GM21576 (cell line): ENCODE measurements around the gene PPP1R3D.
A peak's percentile ranks its signal among the peaks of the same experiment; 100 is the strongest.
"Not testable (repeated sequence)": the region's sequence is repeated elsewhere in the genome, so short reads cannot be mapped to it uniquely, and the experiment has no call there.

Experiments
- ATAC-seq: cut with Tn5 transposase; IDR thresholded peaks from one replicate; pipeline ENCODE4 v1.9.1; 2021; ENCODE audit warnings: mild to moderate bottlenecking, moderate library complexity; ENCODE audit not compliant: unreplicated experiment

PPP1R3D gene, protein sequence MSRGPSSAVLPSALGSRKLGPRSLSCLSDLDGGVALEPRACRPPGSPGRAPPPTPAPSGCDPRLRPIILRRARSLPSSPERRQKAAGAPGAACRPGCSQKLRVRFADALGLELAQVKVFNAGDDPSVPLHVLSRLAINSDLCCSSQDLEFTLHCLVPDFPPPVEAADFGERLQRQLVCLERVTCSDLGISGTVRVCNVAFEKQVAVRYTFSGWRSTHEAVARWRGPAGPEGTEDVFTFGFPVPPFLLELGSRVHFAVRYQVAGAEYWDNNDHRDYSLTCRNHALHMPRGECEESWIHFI

DNA sequence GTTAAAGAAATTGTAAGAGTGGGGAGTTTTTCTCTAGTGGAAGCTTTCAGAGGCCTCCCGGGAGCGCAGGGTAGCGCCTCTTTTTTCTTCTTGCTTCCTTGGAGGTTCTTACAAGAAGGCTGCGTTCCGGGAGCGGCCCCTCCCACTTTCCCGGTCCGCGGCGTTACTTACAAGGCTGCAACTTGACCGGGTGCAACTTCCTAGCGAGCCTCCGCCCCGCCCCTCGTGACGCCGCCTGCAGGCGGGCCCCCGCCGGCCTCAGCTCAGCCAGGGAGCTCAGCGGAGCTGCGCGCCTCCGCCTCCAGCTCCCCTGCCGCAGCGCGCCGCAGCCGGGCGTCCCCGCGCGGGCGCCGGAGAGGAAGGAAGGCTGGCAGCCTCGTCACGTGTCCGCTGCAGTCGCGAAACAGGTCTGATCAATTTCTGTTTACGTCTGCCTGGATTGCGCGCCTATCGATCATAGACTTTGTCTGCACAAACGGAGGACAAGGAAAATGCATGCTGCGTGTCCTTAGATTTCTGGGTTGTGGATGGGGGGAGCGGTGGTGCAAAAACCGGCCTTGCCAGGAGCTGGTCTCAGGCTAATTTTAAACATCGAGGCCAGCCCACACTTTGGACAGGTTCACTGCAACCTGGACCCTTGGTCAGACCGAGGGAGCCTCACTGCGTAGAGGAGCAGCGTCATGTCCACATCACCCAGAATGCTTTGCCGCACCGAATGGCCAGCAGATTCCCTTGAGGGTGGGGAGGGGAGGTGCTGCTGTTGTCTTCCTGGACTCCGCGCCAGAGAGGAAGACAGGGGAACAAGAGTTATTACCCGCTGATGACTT, at the start of gene PPP1R3D, which contains the start of gene FAM217B:
PPP1R3D (minus strand) TSS at position 177 of the 827 bp plus-strand sequence. CDS start 374 bp downstream, outside the sequence.
FAM217B (plus strand) TSS at position 261 of the 827 bp plus-strand sequence. CDS start 3,555 bp downstream, outside the sequence.
- ATAC-seq = peak; percentile 92

DNA sequence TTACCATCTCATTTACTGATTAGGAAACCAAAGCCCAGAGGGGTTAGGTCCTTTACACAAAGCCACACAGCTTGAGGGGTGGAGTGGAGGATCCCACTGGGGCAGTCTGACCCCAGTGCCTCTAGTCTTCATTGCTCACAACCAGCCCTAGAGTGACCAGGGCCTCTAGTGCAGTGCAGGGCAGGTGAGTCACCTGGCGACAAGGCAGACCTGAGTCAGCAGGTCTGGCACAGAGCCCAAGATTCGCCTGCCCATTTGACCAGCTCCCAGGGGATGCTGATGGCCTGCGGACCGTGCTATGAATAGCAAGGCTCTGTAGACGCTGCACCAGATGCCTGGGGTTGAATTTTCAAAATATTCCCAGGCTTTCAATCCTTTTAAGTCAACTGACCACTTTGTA, 48.0 kb upstream of the PPP1R3D start:
- no peak for ATAC-seq

DNA sequence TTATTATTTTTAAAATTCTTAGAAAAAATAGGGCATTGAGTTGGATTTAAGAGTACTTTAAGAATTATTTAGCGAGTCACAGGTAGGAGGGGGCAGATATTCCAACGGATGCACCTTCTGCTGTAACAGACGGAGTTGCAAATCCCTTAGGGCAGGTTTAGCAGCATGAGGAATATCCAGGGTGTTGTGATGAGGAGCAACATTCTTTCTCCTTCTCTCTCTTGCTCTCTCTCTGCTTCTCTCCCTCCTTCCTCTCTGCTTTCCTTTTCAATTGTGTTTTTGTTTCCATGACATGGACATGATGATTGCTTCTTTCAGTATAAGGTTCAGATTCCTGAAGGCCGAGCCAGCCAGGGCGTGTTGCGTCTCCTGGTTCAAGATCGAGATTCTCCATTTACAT, 47.0 kb upstream of the PPP1R3D start:
- ATAC-seq = no peak

- ATAC-seq = no peak
Measured at GRCh38 chr20:59985864-59986263, 45.8 kb upstream of the PPP1R3D start.

- no peak for ATAC-seq
Measured at GRCh38 chr20:59985164-59985563, 45.1 kb upstream of the PPP1R3D start.

DNA sequence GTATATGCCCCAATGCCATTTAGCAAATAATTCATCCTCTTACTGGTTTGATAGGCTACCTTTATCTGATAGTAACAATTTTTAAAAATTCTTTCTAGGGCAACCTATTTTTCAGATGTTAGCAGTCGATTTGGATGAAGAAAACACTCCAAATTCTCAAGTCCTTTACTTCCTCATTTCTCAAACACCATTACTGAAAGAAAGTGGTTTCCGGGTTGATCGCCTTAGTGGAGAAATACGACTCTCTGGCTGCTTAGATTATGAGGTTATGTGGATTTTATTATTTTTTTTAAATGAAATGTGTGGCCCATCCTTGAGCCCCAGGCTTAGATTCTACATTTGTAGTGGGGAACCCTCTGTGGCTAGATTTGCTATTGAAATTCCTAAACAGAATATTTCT, 44.4 kb upstream of the PPP1R3D start:
- ATAC-seq = no peak

DNA sequence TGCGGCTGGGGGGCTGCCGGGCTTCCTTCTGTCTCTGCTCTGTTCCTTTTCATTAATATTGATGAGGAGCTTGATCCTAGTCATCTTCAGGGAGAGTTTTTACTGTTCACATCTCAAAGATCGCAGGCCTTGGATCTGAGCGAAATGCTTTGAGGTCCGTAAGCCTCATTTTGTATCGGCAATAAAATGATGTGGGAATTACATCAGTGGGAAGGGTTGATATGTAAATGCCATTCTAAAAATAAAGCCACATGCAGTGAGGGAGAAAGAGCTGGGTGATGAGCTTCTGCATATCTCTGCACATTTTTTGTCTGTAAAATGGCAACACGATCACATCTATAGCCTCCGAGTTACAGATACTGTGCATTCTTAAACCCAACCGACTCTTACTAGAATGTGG, 43.0 kb upstream of the PPP1R3D start:
- no peak for ATAC-seq

- no peak for ATAC-seq
Measured at GRCh38 chr20:59977086-59977485, 37.0 kb upstream of the PPP1R3D start.

GRCh38 chr20:59976156-59976782, 36.2 kb upstream of the PPP1R3D start:
- no peak for ATAC-seq

GRCh38 chr20:59972037-59972801, 32.1 kb upstream of the PPP1R3D start:
- no peak for ATAC-seq

- ATAC-seq = no peak
Measured at GRCh38 chr20:59971428-59971827, 31.3 kb upstream of the PPP1R3D start.

DNA sequence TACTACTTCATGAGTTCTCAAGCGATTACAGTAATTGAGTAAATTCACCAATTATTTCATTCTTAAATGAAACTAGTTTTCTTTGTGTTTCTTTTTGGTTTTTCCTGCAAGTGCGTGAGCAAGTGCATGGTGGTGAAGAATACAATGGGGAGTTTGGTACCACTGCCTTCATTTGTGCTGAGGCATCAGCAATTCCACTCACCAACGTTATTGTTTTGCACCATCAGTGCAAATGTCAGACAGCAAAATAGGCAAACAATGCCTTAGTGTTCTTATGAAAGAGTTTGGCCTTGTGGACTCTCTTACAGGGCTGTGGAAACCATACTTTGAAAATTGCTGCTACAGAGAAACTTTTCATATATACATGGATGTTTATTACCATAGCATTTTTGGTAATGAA, 26.3 kb upstream of the PPP1R3D start:
- ATAC-seq = no peak

DNA sequence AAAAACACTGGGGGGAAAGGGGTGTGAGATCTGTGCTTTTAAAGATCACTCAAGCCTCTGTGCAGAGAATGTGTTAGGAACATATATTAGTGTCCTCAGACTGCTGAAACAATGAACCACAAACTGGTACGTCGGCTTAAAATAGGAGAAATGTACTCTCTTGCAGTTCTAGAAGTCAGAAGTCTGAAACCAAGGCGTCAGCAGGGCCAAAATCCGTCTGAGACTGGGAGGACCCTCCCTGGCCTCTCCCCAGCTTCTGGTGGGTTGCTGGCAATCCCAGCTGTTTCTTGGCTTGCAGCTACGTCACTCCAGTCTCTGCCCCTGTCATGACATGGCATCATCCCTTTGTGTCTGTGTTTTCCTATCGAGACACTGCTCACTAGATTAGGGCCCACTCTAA, 22.1 kb upstream of the PPP1R3D start:
- no peak for ATAC-seq

DNA sequence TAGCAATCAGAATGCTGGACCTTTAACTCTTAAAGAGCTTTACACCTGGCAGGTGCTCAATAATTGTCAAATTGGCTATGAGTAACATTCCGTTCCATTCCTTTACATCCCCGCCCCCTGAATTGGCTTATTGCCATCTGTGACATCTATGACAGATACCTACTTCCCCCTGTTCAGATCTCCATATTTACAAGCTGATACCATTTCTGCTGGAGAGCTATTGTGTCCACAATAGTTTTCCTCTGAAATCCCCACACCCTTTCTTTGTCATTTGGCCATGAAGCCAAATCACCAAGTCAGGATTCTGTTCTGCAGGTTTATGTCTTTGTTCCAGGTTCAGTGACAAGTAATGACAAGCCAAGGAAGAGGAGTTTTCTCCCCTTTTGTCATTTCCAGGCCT, 21.3 kb upstream of the PPP1R3D start:
- no peak for ATAC-seq

GRCh38 chr20:59958626-59959025, 18.5 kb upstream of the PPP1R3D start:
- no peak for ATAC-seq

GRCh38 chr20:59958123-59958522, 18.0 kb upstream of the PPP1R3D start, which contains the start of gene CDH26:
Gene CDH26, plus strand, starts transcription at chr20:59958423. Its CDS starts 304 bp downstream, at chr20:59958727.
- no peak for ATAC-seq

GRCh38 chr20:59957568-59957967, 17.5 kb upstream of the PPP1R3D start:
- ATAC-seq = not testable (repeated sequence)

DNA sequence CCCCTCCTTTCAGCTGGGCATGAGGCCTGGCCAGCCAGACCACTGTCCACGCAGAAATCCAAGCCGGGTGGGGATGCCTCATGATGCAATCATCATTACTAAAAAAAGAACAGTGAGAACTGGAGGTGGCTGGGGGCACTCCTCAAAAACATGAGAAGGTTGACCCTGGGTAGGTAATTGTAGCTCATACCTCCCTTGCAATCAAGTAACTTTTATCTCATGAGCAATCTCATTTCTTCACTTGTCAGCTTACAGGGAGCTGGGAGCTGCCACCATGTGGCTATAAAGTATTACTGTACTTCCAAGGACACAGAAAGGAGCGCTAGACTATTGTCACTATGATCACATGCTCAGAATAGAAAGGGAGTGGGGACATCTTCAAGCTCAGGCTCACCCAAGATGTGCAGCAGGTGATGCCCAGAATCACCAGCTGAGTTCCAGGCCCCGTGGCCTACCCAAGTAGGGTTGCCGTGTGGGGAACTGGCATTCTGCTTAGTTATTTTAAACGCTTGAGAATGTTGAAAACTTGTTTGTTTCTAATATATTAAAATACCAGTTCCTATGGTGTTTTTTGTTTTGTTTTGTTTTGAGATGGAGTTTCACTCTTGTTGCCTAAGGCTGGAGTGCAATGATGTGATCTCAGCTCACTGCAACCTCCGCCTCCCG, 15.2 kb upstream of the PPP1R3D start:
- no peak for ATAC-seq

DNA sequence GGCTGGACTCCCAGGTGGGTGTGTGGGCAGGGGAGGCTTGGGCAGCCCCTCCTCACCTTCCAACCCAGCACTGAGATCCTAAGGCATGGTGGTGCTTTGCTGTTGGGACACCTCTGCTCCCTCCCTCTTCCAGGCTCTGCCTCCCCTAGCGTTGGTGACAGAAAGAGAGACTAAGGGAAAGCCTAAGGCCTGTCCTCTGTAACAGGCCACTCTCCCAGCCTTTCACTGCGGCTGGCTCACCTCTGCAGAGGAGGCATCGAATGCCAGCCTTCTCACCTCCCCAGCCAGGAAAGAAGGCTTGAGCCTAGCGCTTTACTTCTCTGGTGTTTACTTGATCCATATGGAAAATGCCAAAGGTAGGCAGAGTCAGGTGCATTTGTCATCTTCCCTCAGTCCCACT, 14.6 kb upstream of the PPP1R3D start:
- ATAC-seq = no peak

- ATAC-seq = no peak
Measured at GRCh38 chr20:59949911-59950310, 9.8 kb upstream of the PPP1R3D start.
